Heart left ventricle (tissue), 13 donors: ENCODE data around the gene CEBPA.
"Not testable (repeated sequence)": the region's sequence is repeated elsewhere in the genome, so short reads cannot be mapped to it uniquely, and the experiment has no call there.

Source experiments
- CTCF ChIP-seq, 12 donors: fragments of 200-600 bp; sonication (generic) in 4 of 12; IDR thresholded peaks; one replicate each; pipeline versions ENCODE4 v1.5.0 to v1.8.0; 2018 to 2022; ENCODE audit warnings: antibody characterized with exemption in 12 of 12, mild to moderate bottlenecking in 5 of 12
- POLR2A ChIP-seq, 2 donors: fragments of 450-650 bp; IDR thresholded peaks; one replicate each; pipeline ENCODE4 v1.6.1; 2017; ENCODE audit warnings: antibody characterized with exemption in 2 of 2, mild to moderate bottlenecking in 2 of 2, moderate library complexity in 2 of 2
- donor health status: ischemic (EF 13 %, LVEDD 7.1; RV severe dilation, severe dysfunction).
- donor health status: DM: no; HTN: yes; CAD: no.
- donor health status: DM: no; HTN: no; CAD: no.
- donor health status: ischemic (EF 25% LVEDD 6.9; RV normal size, moderate dysfunction).
- donor health status: ischemic (EF 25% LVEDD 5.7; RV mildly dilated, moderate dysfunction).
- donor health status: ischemic (EF 35%, LVEDD 5.7; RV mildly dilated, moderate dysfunction).
- donor health status: nonischemic (EF 11% LVEDD 7.7; RV severe dilation, severe dysfunction).
- donor health status: DM: yes; HTN: yes; CAD: no.
- donor health status: PGD.
- donor health status: ischemic (EF 29% LVEDD 5.4; RV normal size, mild dysfunction).
- donor health status: nonischemic (EF 23%, LVEDD 6.1; RV moderate dilation, normal function).

GRCh38 chr19:33312808-33313207, 10.5 kb upstream of the CEBPA start:
- TF ChIP-seq CTCF, POLR2A (IDR thresholded peaks at IDR 0.05): not testable (repeated sequence)
